Naive B cell (primary cell): Measurements from ENCODE around the gene C2CD4D. TPM values are rescaled to one million over a fixed set of nuclear protein-coding genes. Genes with fewer than 3 reads are reported as not detected.

Experiments
- ATAC-seq, 2 donors: fragments of 150-1000 bp; cut with Tn5 transposase; 2 replicates each; pipeline ENCODE4 v1.10.0; 2021; ENCODE audit warnings: low read depth in 2 of 2, mild to moderate bottlenecking in 2 of 2, moderate library complexity in 2 of 2
- DNase-seq: peaks from one replicate; pipeline ENCODE4 v3.0.0; 2022
- H3K27ac Mint-ChIP-seq, 6 donors: one replicate each; pipeline ENCODE4 v1.8.0; 2020 to 2022; ENCODE audit warnings: mild to moderate bottlenecking in 6 of 6, mixed read lengths in 6 of 6, moderate library complexity in 5 of 6, inconsistent platforms in 2 of 6
- H3K27me3 Mint-ChIP-seq, 3 donors: one replicate each; pipeline ENCODE4 v1.8.0; 2021 to 2022; ENCODE audit warnings: mixed read lengths in 3 of 3, mild to moderate bottlenecking in 1 of 3
- H3K36me3 Mint-ChIP-seq, 2 donors: one replicate each; pipeline ENCODE4 v1.8.0; 2020 to 2022; ENCODE audit warnings: mixed read lengths in 2 of 2, inconsistent platforms in 1 of 2, mild to moderate bottlenecking in 1 of 2
- H3K4me1 Mint-ChIP-seq, 3 donors: one replicate each; pipeline ENCODE4 v1.8.0; 2020 to 2022; ENCODE audit warnings: mixed read lengths in 3 of 3, inconsistent platforms in 1 of 3, mild to moderate bottlenecking in 1 of 3, moderate library complexity in 1 of 3
- H3K4me3 Mint-ChIP-seq, 8 donors: one replicate each; pipeline ENCODE4 v1.8.0; 2020 to 2022; ENCODE audit warnings: mild to moderate bottlenecking in 8 of 8, mixed read lengths in 8 of 8, moderate library complexity in 8 of 8, inconsistent platforms in 2 of 8
- H3K9me3 Mint-ChIP-seq, 7 donors: one replicate each; pipeline ENCODE4 v1.8.0; 2020 to 2022; ENCODE audit warnings: mixed read lengths in 7 of 7, mild to moderate bottlenecking in 5 of 7, inconsistent platforms in 2 of 7, moderate library complexity in 1 of 7
- polyA plus RNA-seq, 6 donors: library from polyadenylated mRNA; unstranded; fragments of 300-500 nt; fragmentation: Illumina TruSeq; gene quantifications; one replicate each; pipeline ENCODE4 v1.2.3, GENCODE V29; 2021; ENCODE audit warnings: low read depth in 6 of 6

Gene C2CD4D
- polyA plus RNA-seq, 6 donors from 2014 or later: 0.16 to 0.27 (median 0.22) TPM; not detected in 3

GRCh38 chr1:151827853-151828252 is 11.8 kb downstream of the C2CD4D start:
- no peak overlapping the region for H3K27ac Mint-ChIP-seq
- DNase-seq: no peak
- no peak overlapping the region for H3K4me3 Mint-ChIP-seq
- no peaks in the 10 kb centered on the region for H3K36me3 Mint-ChIP-seq
- H3K27me3 Mint-ChIP-seq: peaks cover 4 to 47% (median 42%) of the 10 kb centered on the region in 3 donors
- no peaks in the 10 kb centered on the region for H3K9me3 Mint-ChIP-seq
- H3K4me1 Mint-ChIP-seq: peaks cover 18 to 27% (median 20%) of the 10 kb centered on the region in 3 donors
- ATAC-seq: no peak

- Mint-ChIP-seq H3K27me3 (peaks cover 4 to 55% (median 35%) of the 10 kb centered on the region in 3 donors), H3K4me1 (peaks cover 14 to 27% (median 18%) of the 10 kb centered on the region in 3 donors), H3K4me3 (no peak overlapping the region), H3K27ac (no peak overlapping the region), H3K36me3 (no peaks in the 10 kb centered on the region), H3K9me3 (no peaks in the 10 kb centered on the region)
- ATAC-seq (no peak), DNase-seq (no peak)
These were observed 13.6 kb downstream of the C2CD4D start for GRCh38 chr1:151825751-151826660.

- Mint-ChIP-seq H3K4me1 (peaks cover 11 to 21% (median 18%) of the 10 kb centered on the region in 3 donors), H3K27me3 (peaks cover 4 to 54% (median 34%) of the 10 kb centered on the region in 3 donors), H3K4me3 (no peak overlapping the region), H3K9me3 (no peaks in the 10 kb centered on the region), H3K36me3 (no peaks in the 10 kb centered on the region), H3K27ac (no peak overlapping the region)
- ATAC-seq: no peak
- DNase-seq: no peak
These were observed 14.4 kb downstream of the C2CD4D start for GRCh38 chr1:151825204-151825603.

GRCh38 chr1:151823175-151823574 is 16.4 kb downstream of the C2CD4D start:
- ATAC-seq (no peak), DNase-seq (no peak)
- Mint-ChIP-seq H3K27me3 (peaks cover 4 to 38% (median 23%) of the 10 kb centered on the region in 3 donors), H3K36me3 (no peaks in the 10 kb centered on the region), H3K9me3 (no peaks in the 10 kb centered on the region), H3K4me1 (peaks cover 0 to 3% (median 3%) of the 10 kb centered on the region in 3 donors), H3K4me3 (no peak overlapping the region), H3K27ac (no peak overlapping the region)

GRCh38 chr1:151822404-151822803 is 17.2 kb downstream of the C2CD4D start:
- H3K4me3 Mint-ChIP-seq: no peak overlapping the region
- H3K4me1 Mint-ChIP-seq: peaks cover 0 to 5% (median 0%) of the 10 kb centered on the region in 3 donors
- no peaks in the 10 kb centered on the region for H3K36me3 Mint-ChIP-seq
- peak overlapping the region in 1 of 6 donors; percentile 81 for H3K27ac Mint-ChIP-seq
- ATAC-seq (no peak), DNase-seq (no peak)
- H3K9me3 Mint-ChIP-seq: no peaks in the 10 kb centered on the region
- H3K27me3 Mint-ChIP-seq: peaks cover 4 to 35% (median 16%) of the 10 kb centered on the region in 3 donors

- H3K27ac Mint-ChIP-seq: peak overlapping the region in 1 of 6 donors; percentile 84
- DNase-seq (no peak), ATAC-seq (peak in 1 of 2 donors; percentile 35)
- H3K36me3 Mint-ChIP-seq: no peaks in the 10 kb centered on the region
- no peak overlapping the region for H3K4me3 Mint-ChIP-seq
- H3K4me1 Mint-ChIP-seq: peaks cover 2 to 11% (median 4%) of the 10 kb centered on the region in 3 donors
- H3K27me3 Mint-ChIP-seq: peaks cover 7 to 38% (median 23%) of the 10 kb centered on the region in 3 donors
- H3K9me3 Mint-ChIP-seq: no peaks in the 10 kb centered on the region
These were observed 18.7 kb downstream of the C2CD4D start for GRCh38 chr1:151820940-151821339.

- no peak for DNase-seq
- Mint-ChIP-seq H3K4me1 (peaks cover 4 to 13% (median 7%) of the 10 kb centered on the region in 3 donors), H3K36me3 (no peaks in the 10 kb centered on the region), H3K9me3 (no peaks in the 10 kb centered on the region), H3K4me3 (no peak overlapping the region), H3K27me3 (peaks cover 8 to 31% (median 22%) of the 10 kb centered on the region in 3 donors), H3K27ac (no peak overlapping the region)
- no peak for ATAC-seq
These were observed 19.5 kb downstream of the C2CD4D start for GRCh38 chr1:151819976-151820623.

GRCh38 chr1:151819227-151819835 is 20.3 kb downstream of the C2CD4D start:
- Mint-ChIP-seq H3K4me3 (no peak overlapping the region), H3K36me3 (no peaks in the 10 kb centered on the region), H3K27ac (peak overlapping the region in 1 of 6 donors; percentile 56), H3K4me1 (peaks cover 4 to 13% (median 7%) of the 10 kb centered on the region in 3 donors), H3K9me3 (no peaks in the 10 kb centered on the region), H3K27me3 (peaks cover 8 to 28% (median 21%) of the 10 kb centered on the region in 3 donors)
- ATAC-seq (no peak), DNase-seq (no peak)

- H3K27ac Mint-ChIP-seq: no peak overlapping the region
- H3K9me3 Mint-ChIP-seq: no peaks in the 10 kb centered on the region
- no peaks in the 10 kb centered on the region for H3K36me3 Mint-ChIP-seq
- H3K4me3 Mint-ChIP-seq: no peak overlapping the region
- peaks cover 4 to 14% (median 7%) of the 10 kb centered on the region in 3 donors for H3K4me1 Mint-ChIP-seq
- H3K27me3 Mint-ChIP-seq: peaks cover 8 to 22% (median 13%) of the 10 kb centered on the region in 3 donors
- DNase-seq: no peak
- peak in 1 of 2 donors; percentile 30 for ATAC-seq
These were observed 22.3 kb downstream of the C2CD4D start for GRCh38 chr1:151817353-151817730.

GRCh38 chr1:151816548-151817352 is 22.9 kb downstream of the C2CD4D start:
- peaks cover 4 to 14% (median 7%) of the 10 kb centered on the region in 3 donors for H3K4me1 Mint-ChIP-seq
- H3K4me3 Mint-ChIP-seq: no peak overlapping the region
- no peaks in the 10 kb centered on the region for H3K36me3 Mint-ChIP-seq
- H3K27me3 Mint-ChIP-seq: peaks cover 8 to 22% (median 10%) of the 10 kb centered on the region in 3 donors
- H3K27ac Mint-ChIP-seq: no peak overlapping the region
- ATAC-seq: no peak
- no peak for DNase-seq
- H3K9me3 Mint-ChIP-seq: no peaks in the 10 kb centered on the region

GRCh38 chr1:151815716-151816327 is 23.8 kb downstream of the C2CD4D start:
- ATAC-seq: no peak
- Mint-ChIP-seq H3K4me1 (peaks cover 4 to 14% (median 7%) of the 10 kb centered on the region in 3 donors), H3K9me3 (no peaks in the 10 kb centered on the region), H3K4me3 (no peak overlapping the region), H3K27ac (peak overlapping the region in 1 of 6 donors; percentile 58), H3K36me3 (no peaks in the 10 kb centered on the region), H3K27me3 (peaks cover 8 to 22% (median 10%) of the 10 kb centered on the region in 3 donors)
- DNase-seq: no peak

GRCh38 chr1:151814971-151815545 is 24.6 kb downstream of the C2CD4D start:
- DNase-seq (no peak), ATAC-seq (no peak)
- no peaks in the 10 kb centered on the region for H3K36me3 Mint-ChIP-seq
- H3K4me1 Mint-ChIP-seq: peaks cover 4 to 14% (median 7%) of the 10 kb centered on the region in 3 donors
- H3K9me3 Mint-ChIP-seq: no peaks in the 10 kb centered on the region
- H3K4me3 Mint-ChIP-seq: no peak overlapping the region
- no peak overlapping the region for H3K27ac Mint-ChIP-seq
- peaks cover 8 to 22% (median 10%) of the 10 kb centered on the region in 3 donors for H3K27me3 Mint-ChIP-seq
